Measurements from ENCODE around the gene ERBB4.

The ERBB4 gene

GRCh38 chr2:212523756-212524155 is 14.8 kb downstream of the ERBB4 start:
- Histone ChIP-seq H3K27me3 (ENCODE audit: control insufficient read depth, low read length) (no peaks in the 10 kb centered on the region), H3K4me2 (ENCODE audit: low read length) (no peak overlapping the region), H3K27ac (ENCODE audit: low read depth, low read length) (no peak overlapping the region), H3K79me2 (ENCODE audit: control insufficient read depth, low read length) (no peaks in the 10 kb centered on the region), H3K4me3 (ENCODE audit: low read length) (no peak overlapping the region), H3F3A (ENCODE audit: control insufficient read depth, insufficient read depth) (no peaks in the 10 kb centered on the region), H4K20me1 (ENCODE audit: control insufficient read depth, insufficient read depth, low read depth, low read length) (no peaks in the 10 kb centered on the region), H3K4me1 (ENCODE audit: control insufficient read depth, low read length) (no peaks in the 10 kb centered on the region), H3K9me3 (ENCODE audit: control insufficient read depth, insufficient read depth, low read length) (no peaks in the 10 kb centered on the region), H3K36me3 (ENCODE audit: control insufficient read depth, low read length) (no peaks in the 10 kb centered on the region), H3K9me2 (replicated peaks; ENCODE audit: control insufficient read depth, low read length) (no peaks in the 10 kb centered on the region)
- TF ChIP-seq EZH2phosphoT487 (IDR thresholded peaks at IDR 0.05; ENCODE audit: borderline replicate concordance, low read length) (no peak), CTCF (IDR thresholded peaks at IDR 0.05; ENCODE audit: low read depth, low read length, poor library complexity, severe bottlenecking) (no peak)

- no peak overlapping the region for H3K27ac ChIP-seq (ENCODE audit: low read depth, low read length)
- H3K4me3 ChIP-seq (ENCODE audit: low read length): no peak overlapping the region
- H3F3A ChIP-seq (ENCODE audit: control insufficient read depth, insufficient read depth): no peaks in the 10 kb centered on the region
- H4K20me1 ChIP-seq (ENCODE audit: control insufficient read depth, insufficient read depth, low read depth, low read length): no peaks in the 10 kb centered on the region
- no peak for TF ChIP-seq CTCF (IDR thresholded peaks at IDR 0.05; ENCODE audit: low read depth, low read length, poor library complexity, severe bottlenecking)
- no peak for TF ChIP-seq EZH2phosphoT487 (IDR thresholded peaks at IDR 0.05; ENCODE audit: borderline replicate concordance, low read length)
- H3K9me2 ChIP-seq (replicated peaks; ENCODE audit: control insufficient read depth, low read length): no peaks in the 10 kb centered on the region
- no peaks in the 10 kb centered on the region for H3K9me3 ChIP-seq (ENCODE audit: control insufficient read depth, insufficient read depth, low read length)
- H3K4me1 ChIP-seq (ENCODE audit: control insufficient read depth, low read length): no peaks in the 10 kb centered on the region
- H3K4me2 ChIP-seq (ENCODE audit: low read length): no peak overlapping the region
- no peaks in the 10 kb centered on the region for H3K27me3 ChIP-seq (ENCODE audit: control insufficient read depth, low read length)
- no peaks in the 10 kb centered on the region for H3K79me2 ChIP-seq (ENCODE audit: control insufficient read depth, low read length)
- H3K36me3 ChIP-seq (ENCODE audit: control insufficient read depth, low read length): no peaks in the 10 kb centered on the region
Measured at GRCh38 chr2:212520340-212520739, 18.3 kb downstream of the ERBB4 start.

GRCh38 chr2:212517693-212518092 is 20.9 kb downstream of the ERBB4 start:
- no peaks in the 10 kb centered on the region for H3K4me1 ChIP-seq (ENCODE audit: control insufficient read depth, low read length)
- no peaks in the 10 kb centered on the region for H3K79me2 ChIP-seq (ENCODE audit: control insufficient read depth, low read length)
- no peaks in the 10 kb centered on the region for H3K36me3 ChIP-seq (ENCODE audit: control insufficient read depth, low read length)
- no peak for TF ChIP-seq EZH2phosphoT487 (IDR thresholded peaks at IDR 0.05; ENCODE audit: borderline replicate concordance, low read length)
- TF ChIP-seq CTCF (IDR thresholded peaks at IDR 0.05; ENCODE audit: low read depth, low read length, poor library complexity, severe bottlenecking): no peak
- no peaks in the 10 kb centered on the region for H3F3A ChIP-seq (ENCODE audit: control insufficient read depth, insufficient read depth)
- H3K27ac ChIP-seq (ENCODE audit: low read depth, low read length): no peak overlapping the region
- no peaks in the 10 kb centered on the region for H4K20me1 ChIP-seq (ENCODE audit: control insufficient read depth, insufficient read depth, low read depth, low read length)
- H3K9me3 ChIP-seq (ENCODE audit: control insufficient read depth, insufficient read depth, low read length): no peaks in the 10 kb centered on the region
- no peaks in the 10 kb centered on the region for H3K9me2 ChIP-seq (replicated peaks; ENCODE audit: control insufficient read depth, low read length)
- no peak overlapping the region for H3K4me2 ChIP-seq (ENCODE audit: low read length)
- H3K4me3 ChIP-seq (ENCODE audit: low read length): no peak overlapping the region
- H3K27me3 ChIP-seq (ENCODE audit: control insufficient read depth, low read length): no peaks in the 10 kb centered on the region

GRCh38 chr2:212505586-212505985 is 33.0 kb downstream of the ERBB4 start:
- Histone ChIP-seq H3K27ac (ENCODE audit: low read depth, low read length) (no peak overlapping the region), H3K4me3 (ENCODE audit: low read length) (no peak overlapping the region), H3K79me2 (ENCODE audit: control insufficient read depth, low read length) (no peaks in the 10 kb centered on the region), H3K4me1 (ENCODE audit: control insufficient read depth, low read length) (no peaks in the 10 kb centered on the region), H4K20me1 (ENCODE audit: control insufficient read depth, insufficient read depth, low read depth, low read length) (no peaks in the 10 kb centered on the region), H3K4me2 (ENCODE audit: low read length) (no peak overlapping the region), H3K27me3 (ENCODE audit: control insufficient read depth, low read length) (no peaks in the 10 kb centered on the region), H3F3A (ENCODE audit: control insufficient read depth, insufficient read depth) (no peaks in the 10 kb centered on the region), H3K36me3 (ENCODE audit: control insufficient read depth, low read length) (no peaks in the 10 kb centered on the region), H3K9me3 (ENCODE audit: control insufficient read depth, insufficient read depth, low read length) (no peaks in the 10 kb centered on the region), H3K9me2 (replicated peaks; ENCODE audit: control insufficient read depth, low read length) (no peaks in the 10 kb centered on the region)
- TF ChIP-seq EZH2phosphoT487 (IDR thresholded peaks at IDR 0.05; ENCODE audit: borderline replicate concordance, low read length) (no peak), CTCF (IDR thresholded peaks at IDR 0.05; ENCODE audit: low read depth, low read length, poor library complexity, severe bottlenecking) (no peak)

Measured in DOHH2 (cell line).